Gastroesophageal sphincter (tissue), 3 donors: ENCODE results near the gene OR2K2.

Experiments used
- CTCF ChIP-seq, 4 experiments: fragments of 200-600 bp in 2 of 4; fragments of 450-650 bp in 2 of 4; sonication (generic) in 1 of 4; IDR thresholded peaks; one replicate each; pipeline ENCODE4 v1.5.1; 2017 to 2019; ENCODE audit warnings: antibody characterized with exemption in 4 of 4, mild to moderate bottlenecking in 2 of 4, moderate library complexity in 2 of 4
- POLR2A ChIP-seq, 2 donors: fragments of 450-650 bp; IDR thresholded peaks; one replicate each; pipeline ENCODE4 v1.6.1; 2017; ENCODE audit warnings: antibody characterized with exemption in 2 of 2, mild to moderate bottlenecking in 2 of 2, moderate library complexity in 1 of 2

- no peak for TF ChIP-seq POLR2A (IDR thresholded peaks at IDR 0.05)
- no peak for TF ChIP-seq CTCF (IDR thresholded peaks at IDR 0.05)
Measured at GRCh38 chr9:111356481-111357244, 26.6 kb upstream of the OR2K2 start.
